Endothelial cell (in vitro differentiated cells): ENCODE data around the gene SASH1. TPM values are rescaled to one million over a fixed set of nuclear protein-coding genes. Genes with fewer than 3 reads are reported as not detected.

Source experiments
- DNase-seq: peaks from one replicate; pipeline ENCODE4 v3.0.0; 2021; ENCODE audit warnings: low spot score
- H3K27ac Mint-ChIP-seq: one replicate; pipeline ENCODE4 v1.8.0; 2021; ENCODE audit warnings: mixed read lengths, inconsistent platforms; ENCODE audit not compliant: unreplicated experiment
- H3K27me3 Mint-ChIP-seq: one replicate; pipeline ENCODE4 v1.8.0; 2021; ENCODE audit warnings: mild to moderate bottlenecking, moderate library complexity, mixed read lengths, inconsistent platforms; ENCODE audit not compliant: unreplicated experiment
- H3K36me3 Mint-ChIP-seq: one replicate; pipeline ENCODE4 v1.8.0; 2021; ENCODE audit warnings: mild to moderate bottlenecking, low read depth, mixed read lengths, inconsistent platforms; ENCODE audit not compliant: unreplicated experiment
- H3K4me1 Mint-ChIP-seq: one replicate; pipeline ENCODE4 v1.8.0; 2021; ENCODE audit warnings: mild to moderate bottlenecking, mixed read lengths, inconsistent platforms; ENCODE audit not compliant: unreplicated experiment
- H3K4me3 Mint-ChIP-seq: one replicate; pipeline ENCODE4 v1.8.0; 2021; ENCODE audit warnings: mild to moderate bottlenecking, mixed read lengths, inconsistent platforms; ENCODE audit not compliant: unreplicated experiment
- H3K9me3 Mint-ChIP-seq: one replicate; pipeline ENCODE4 v1.8.0; 2021; ENCODE audit warnings: mixed read lengths, inconsistent platforms; ENCODE audit not compliant: unreplicated experiment
- CTCF ChIP-seq: fragments of 200-600 bp; sonication (generic); IDR thresholded peaks from one replicate; pipeline ENCODE4 v1.5.0; 2021; ENCODE audit warnings: antibody characterized with exemption; ENCODE audit not compliant: unreplicated experiment
- total RNA-seq: library from RNA; stranded (reverse); fragmentation: NEBNext Ultra II Directional; extraction: Animal tissue kit (Norgen Biotek cat#: 25700); gene quantifications from one replicate; pipeline ENCODE4 v1.2.1, GENCODE V29; 2021; ENCODE audit not compliant: unreplicated experiment

The SASH1 gene
- total RNA-seq, 1 donor from 2014 or later: 138 TPM

- peaks cover 27% of the 10 kb centered on the region for H3K36me3 Mint-ChIP-seq
- H3K27me3 Mint-ChIP-seq: peaks cover 3% of the 10 kb centered on the region
- no peak for TF ChIP-seq CTCF
- no peaks in the 10 kb centered on the region for H3K9me3 Mint-ChIP-seq
- no peak overlapping the region for H3K4me3 Mint-ChIP-seq
- peaks cover 34% of the 10 kb centered on the region for H3K4me1 Mint-ChIP-seq
- H3K27ac Mint-ChIP-seq: no peak overlapping the region
- no peak for DNase-seq
Measured at GRCh38 chr6:148405894-148406293, 63.3 kb downstream of the SASH1 start.

- no peak for TF ChIP-seq CTCF
- Mint-ChIP-seq H3K4me3 (no peak overlapping the region), H3K9me3 (no peaks in the 10 kb centered on the region), H3K27me3 (peaks cover 3% of the 10 kb centered on the region), H3K36me3 (peaks cover 23% of the 10 kb centered on the region), H3K27ac (peak overlapping the region; percentile 54), H3K4me1 (peaks cover 28% of the 10 kb centered on the region)
- DNase-seq: no peak
Measured at GRCh38 chr6:148406579-148407371, 64.1 kb downstream of the SASH1 start.

- H3K4me1 Mint-ChIP-seq: peaks cover 24% of the 10 kb centered on the region
- no peaks in the 10 kb centered on the region for H3K9me3 Mint-ChIP-seq
- H3K4me3 Mint-ChIP-seq: no peak overlapping the region
- H3K27ac Mint-ChIP-seq: peak overlapping the region; percentile 54
- no peak for DNase-seq
- H3K27me3 Mint-ChIP-seq: peaks cover 3% of the 10 kb centered on the region
- H3K36me3 Mint-ChIP-seq: peaks cover 20% of the 10 kb centered on the region
- no peak for TF ChIP-seq CTCF
Measured at GRCh38 chr6:148407372-148407771, 64.7 kb downstream of the SASH1 start.

- Mint-ChIP-seq H3K9me3 (no peaks in the 10 kb centered on the region), H3K4me1 (peaks cover 56% of the 10 kb centered on the region), H3K36me3 (peaks cover 12% of the 10 kb centered on the region), H3K4me3 (no peak overlapping the region), H3K27me3 (peaks cover 9% of the 10 kb centered on the region), H3K27ac (no peak overlapping the region)
- DNase-seq: no peak
- no peak for TF ChIP-seq CTCF
Measured at GRCh38 chr6:148413321-148414091, 70.9 kb downstream of the SASH1 start.

GRCh38 chr6:148414092-148414489, 71.5 kb downstream of the SASH1 start:
- Mint-ChIP-seq H3K27me3 (peaks cover 9% of the 10 kb centered on the region), H3K9me3 (no peaks in the 10 kb centered on the region), H3K36me3 (peaks cover 6% of the 10 kb centered on the region), H3K27ac (no peak overlapping the region), H3K4me1 (peaks cover 59% of the 10 kb centered on the region), H3K4me3 (no peak overlapping the region)
- TF ChIP-seq CTCF: no peak
- DNase-seq: no peak
